H1 (cell line): Measurements from ENCODE around the gene ITPKB. TPM values are rescaled to one million over a fixed set of nuclear protein-coding genes. Genes with fewer than 3 reads are reported as not detected.
"Not testable (repeated sequence)": the region's sequence is repeated elsewhere in the genome, so short reads cannot be mapped to it uniquely, and the experiment has no call there.

Experiments used
- CTCF ChIA-PET: fragments of 300-600 bp; sonication (Branson Sonifier 250); formaldehyde crosslinking; loops from one replicate; lab custom pipeline; 2021; ENCODE audit not compliant: partially characterized antibody; lab: Charles Lee
- POLR2A ChIA-PET: fragments of 300-600 bp; sonication (Branson Sonifier 250); formaldehyde crosslinking; loops from one replicate; lab custom pipeline; 2021; ENCODE audit warnings: inconsistent platforms; ENCODE audit not compliant: partially characterized antibody; lab: Charles Lee
- DNase-seq, 2 experiments: peaks; one replicate each; pipeline versions ENCODE4 v3.0.0 to v3.0.0-alpha.2; 2010 to 2022; ENCODE audit warnings: low spot score in 2 of 2, low read depth in 1 of 2, mixed read lengths in 1 of 2
- FAIRE-seq: peaks from 2 replicates; lab custom pipeline; 2011; peaks lifted over from hg19 to GRCh38; lab: Jason Lieb, UNC
- H2AFZ ChIP-seq: 2 replicates; pipeline ENCODE4 v1.8.1; 2012; ENCODE audit warnings: low read length, inconsistent platforms
- H2AK5ac ChIP-seq: 2 replicates; pipeline ENCODE4 v1.6.1; 2013; ENCODE audit warnings: low read depth, low read length
- H2BK120ac ChIP-seq: replicated peaks from 2 replicates; pipeline ENCODE3; 2013; ENCODE audit warnings: low read depth, low read length, inconsistent platforms
- H2BK12ac ChIP-seq: 2 replicates; pipeline ENCODE4 v1.6.1; 2013; ENCODE audit warnings: low read depth, low read length
- H2BK15ac ChIP-seq: 2 replicates; pipeline ENCODE4 v1.6.1; 2013; ENCODE audit warnings: low read length
- H2BK20ac ChIP-seq: 2 replicates; pipeline ENCODE4 v1.6.1; 2013; ENCODE audit warnings: low read length
- H2BK5ac ChIP-seq: 2 replicates; pipeline ENCODE4 v1.6.1; 2013; ENCODE audit warnings: low read depth, low read length
- H3K14ac ChIP-seq: 2 replicates; pipeline ENCODE4 v1.6.1; 2013; ENCODE audit warnings: inconsistent platforms; ENCODE audit not compliant: insufficient read length
- H3K18ac ChIP-seq: 2 replicates; pipeline ENCODE4 v1.6.1; 2013; ENCODE audit warnings: low read length; ENCODE audit errors: extremely low read depth
- H3K23ac ChIP-seq: 2 replicates; pipeline ENCODE4 v1.6.1; 2013; ENCODE audit warnings: inconsistent platforms; ENCODE audit not compliant: insufficient read length
- H3K23me2 ChIP-seq: 2 replicates; pipeline ENCODE4 v1.6.1; 2013; ENCODE audit warnings: low read depth, low read length
- H3K27ac ChIP-seq: 2 replicates; pipeline ENCODE4 v1.6.1; 2011; ENCODE audit warnings: low read depth, low read length, inconsistent platforms
- H3K27me3 ChIP-seq, 4 experiments: replicated peaks in 1 of 4; 1 replicate in 1 of 4; 2 replicates in 3 of 4; pipeline versions ENCODE4 v1.6.1 to v1.8.1; 2011 to 2013; ENCODE audit warnings: low read length in 3 of 4, mild to moderate bottlenecking in 3 of 4, inconsistent platforms in 2 of 4, mixed read lengths in 2 of 4, moderate library complexity in 1 of 4; ENCODE audit not compliant: control insufficient read depth in 3 of 4, insufficient read depth in 3 of 4; ENCODE audit errors: extremely low read depth in 1 of 4
- H3K36me3 ChIP-seq, 4 experiments: 2 replicates each; pipeline versions ENCODE4 v1.6.1 to v1.8.1; 2011 to 2013; ENCODE audit warnings: mild to moderate bottlenecking in 4 of 4, low read length in 3 of 4, moderate library complexity in 2 of 4, control low read depth in 1 of 4, inconsistent platforms in 1 of 4; ENCODE audit not compliant: insufficient read depth in 4 of 4, control insufficient read depth in 2 of 4
- H3K4ac ChIP-seq: replicated peaks from 2 replicates; pipeline ENCODE3; 2013; ENCODE audit warnings: low read length, low read depth, mixed read lengths, inconsistent platforms; ENCODE audit not compliant: insufficient read length
- H3K4me1 ChIP-seq, 4 experiments: replicated peaks in 1 of 4; 1 replicate in 1 of 4; 2 replicates in 3 of 4; pipeline versions ENCODE4 v1.6.1 to v1.8.1; 2011 to 2013; ENCODE audit warnings: low read length in 3 of 4, inconsistent platforms in 2 of 4, mixed read lengths in 1 of 4; ENCODE audit not compliant: insufficient read depth in 4 of 4, control insufficient read depth in 3 of 4
- H3K4me2 ChIP-seq, 2 experiments: 2 replicates each; pipeline versions ENCODE4 v1.6.1 to v1.8.1; 2011 to 2013; ENCODE audit warnings: low read depth in 2 of 2, low read length in 2 of 2, control low read depth in 1 of 2, inconsistent platforms in 1 of 2, mild to moderate bottlenecking in 1 of 2; ENCODE audit not compliant: insufficient read depth in 1 of 2
- H3K4me3 ChIP-seq, 4 experiments: fragments of 200-600, 300-600 bp in 1 of 4; sonication (generic), shearing (Covaris generic), sonication (Bioruptor Twin) in 1 of 4; 2 replicates each; pipeline versions ENCODE4 v1.5.1 to v1.8.1; 2011 to 2016; ENCODE audit warnings: low read length in 4 of 4, low read depth in 3 of 4, control low read depth in 2 of 4, inconsistent platforms in 2 of 4, mild to moderate bottlenecking in 2 of 4, mixed read lengths in 1 of 4, moderate library complexity in 1 of 4; ENCODE audit not compliant: insufficient read depth in 2 of 4; ENCODE audit errors: extremely low read depth in 1 of 4
- H3K56ac ChIP-seq: replicated peaks from 2 replicates; pipeline ENCODE3; 2013; ENCODE audit warnings: low read depth, mild to moderate bottlenecking, mixed read lengths, low read length, inconsistent platforms; ENCODE audit not compliant: insufficient read length
- H3K79me1 ChIP-seq: 2 replicates; pipeline ENCODE4 v1.6.1; 2013; ENCODE audit warnings: low read depth, low read length, control low read depth
- H3K79me2 ChIP-seq, 2 experiments: 2 replicates each; pipeline versions ENCODE4 v1.6.1 to v1.8.1; 2012 to 2013; ENCODE audit warnings: low read length in 2 of 2, mild to moderate bottlenecking in 2 of 2, inconsistent platforms in 1 of 2; ENCODE audit not compliant: insufficient read depth in 2 of 2, control insufficient read depth in 1 of 2
- H3K9ac ChIP-seq, 4 experiments: replicated peaks in 1 of 4; 1 replicate in 1 of 4; 2 replicates in 3 of 4; pipeline versions ENCODE4 v1.6.1 to v1.8.1; 2011 to 2013; ENCODE audit warnings: low read depth in 3 of 4, low read length in 3 of 4, control low read depth in 2 of 4, mild to moderate bottlenecking in 2 of 4, moderate library complexity in 2 of 4, inconsistent platforms in 1 of 4; ENCODE audit errors: extremely low read depth in 1 of 4
- H3K9me3 ChIP-seq, 2 experiments: 2 replicates each; pipeline versions ENCODE4 v1.6.1 to v1.8.1; 2012 to 2013; ENCODE audit warnings: mild to moderate bottlenecking in 2 of 2, moderate library complexity in 2 of 2, control low read depth in 1 of 2, inconsistent platforms in 1 of 2, low read depth in 1 of 2, low read length in 1 of 2, mixed read lengths in 1 of 2; ENCODE audit not compliant: insufficient read depth in 2 of 2
- H4K20me1 ChIP-seq, 2 experiments: replicated peaks in 1 of 2; 2 replicates each; pipeline versions ENCODE3 to v1.8.1; 2011 to 2013; ENCODE audit warnings: inconsistent platforms in 2 of 2, low read length in 2 of 2, mild to moderate bottlenecking in 1 of 2; ENCODE audit not compliant: insufficient read depth in 2 of 2, control insufficient read depth in 1 of 2
- H4K5ac ChIP-seq: 2 replicates; pipeline ENCODE4 v1.6.1; 2013; ENCODE audit warnings: low read length, low read depth, mixed read lengths, inconsistent platforms; ENCODE audit not compliant: insufficient read length
- H4K8ac ChIP-seq: 2 replicates; pipeline ENCODE4 v1.8.0; 2013; ENCODE audit warnings: mild to moderate bottlenecking, moderate library complexity, low read length, inconsistent platforms; ENCODE audit not compliant: insufficient read depth; ENCODE audit errors: extremely low read depth
- H4K91ac ChIP-seq: replicated peaks from 2 replicates; pipeline ENCODE3; 2013; ENCODE audit warnings: low read length, mixed read lengths, inconsistent platforms; ENCODE audit not compliant: insufficient read length
- WGBS, 2 experiments: shearing (Covaris generic) in 1 of 2; methylation state at CpG; one replicate each; pipeline versions ENCODE4 v1.1.6 to v1.1.7; 2013 to 2015; ENCODE audit warnings: low lambda C conversion rate in 2 of 2, mixed read lengths in 2 of 2, inconsistent platforms in 1 of 2, low coverage in 1 of 2, missing lambda C conversion rate in 1 of 2; ENCODE audit not compliant: insufficient replicate concordance in 2 of 2, insufficient coverage in 1 of 2, insufficient read length in 1 of 2; ENCODE audit errors: extremely low coverage in 1 of 2, missing lambda C conversion rate in 1 of 2; 5-methylcytosine and 5-hydroxymethylcytosine counted together
- polyA plus RNA-seq, 7 experiments: library from polyadenylated mRNA; depleted of rRNA in 3 of 7; stranded (reverse) in 5 of 7; unstranded in 2 of 7; fragments of >200 nt in 5 of 7; fragments of 200-250 nt in 2 of 7; gene quantifications; 1 replicate in 5 of 7; 2 replicates in 1 of 7; 4 replicates in 1 of 7; pipeline versions ENCODE4 v1.2.1 to v1.2.3, GENCODE V29; 2011 to 2013; ENCODE audit warnings: missing spikeins in 2 of 7, mixed read lengths in 2 of 7
- total RNA-seq: library from RNA; stranded (reverse); fragmentation: NEBNext Ultra II Directional; extraction: Animal tissue kit (Norgen Biotek cat#: 25700); gene quantifications from 2 replicates; pipeline ENCODE4 v1.2.1, GENCODE V29; 2021

Gene ITPKB
- total and polyA plus RNA-seq, 2 of the 8 experiments (the other 6 are each of a cell fraction or from before 2014, with no cell fraction given), result 1.7 to 4.8 TPM

DNA sequence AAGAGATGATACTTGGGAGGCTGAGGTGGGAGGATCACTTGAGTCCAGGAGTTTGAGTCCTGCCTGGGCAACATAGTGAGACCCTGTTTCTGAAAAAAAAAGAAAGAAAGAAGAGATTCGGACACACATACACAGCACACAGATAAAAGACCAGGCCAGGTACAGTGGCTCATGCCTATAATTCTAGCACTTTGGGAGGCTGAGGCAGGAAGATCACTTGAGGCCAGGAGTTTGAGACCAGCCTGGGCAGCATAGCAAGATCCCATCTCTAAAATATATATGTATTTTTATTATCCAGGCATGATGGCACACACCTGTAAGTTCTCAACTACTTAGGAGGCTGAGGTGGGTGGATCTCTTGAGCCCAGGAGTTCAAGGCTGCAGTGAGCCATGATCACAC, 121.4 kb downstream of the ITPKB start:
- not testable (repeated sequence) for H2BK12ac ChIP-seq, H3K23ac ChIP-seq, H2BK20ac ChIP-seq, H3K4ac ChIP-seq, H2AFZ ChIP-seq, FAIRE-seq, H3K27me3 ChIP-seq, H4K5ac ChIP-seq, H3K4me2 ChIP-seq, H3K14ac ChIP-seq, H3K9ac ChIP-seq, H3K9me3 ChIP-seq, H3K4me3 ChIP-seq, H2BK120ac ChIP-seq, H3K4me1 ChIP-seq, H3K18ac ChIP-seq, H2BK15ac ChIP-seq, H3K56ac ChIP-seq, H3K27ac ChIP-seq, H4K91ac ChIP-seq, H3K79me2 ChIP-seq, DNase-seq, H3K23me2 ChIP-seq, H3K79me1 ChIP-seq, H4K20me1 ChIP-seq, H3K36me3 ChIP-seq, H2AK5ac ChIP-seq, H2BK5ac ChIP-seq, H4K8ac ChIP-seq
- CTCF ChIA-PET, result interaction anchor here (1.0 to 1.3 kb wide), 2 partner anchors 9 to 11 kb away, joined by 3 to 11 read pairs; no protein-coding TSS in a partner anchor
- POLR2A ChIA-PET, result interaction anchor here (0.6 kb wide), 1 partner anchor 554 kb away, joined by 3 read pairs; no protein-coding TSS in a partner anchor
- WGBS, 2 experiments, result 82% methylated on average over 1 of the region's 1 CpG; no CpG with 5 or more reads in 1 of the 2 experiments
